ENCODE results near the gene BIN2.
A peak's percentile ranks its signal among the peaks of the same experiment; 100 is the strongest.
"Not testable (repeated sequence)": the region's sequence is repeated elsewhere in the genome, so short reads cannot be mapped to it uniquely, and the experiment has no call there.

The BIN2 gene

DNA sequence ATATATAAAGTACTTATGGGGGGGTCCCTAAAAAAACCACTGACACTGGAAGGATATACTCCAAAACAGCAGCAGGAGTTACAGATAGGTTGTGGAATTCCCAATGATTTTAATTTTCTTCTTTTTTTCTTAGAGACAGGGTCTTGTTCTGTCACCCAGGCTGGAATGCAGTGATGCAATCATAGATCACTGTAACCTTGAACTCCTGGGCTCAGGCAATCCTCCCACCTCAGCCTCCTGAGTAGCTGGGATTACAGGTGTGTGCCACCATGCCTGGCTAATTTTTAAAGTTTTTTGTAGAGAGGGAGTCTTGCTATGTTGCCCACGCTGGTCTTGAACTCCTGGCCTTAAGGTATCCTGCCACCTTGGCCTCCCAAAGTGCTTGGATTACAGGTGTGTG, 64.4 kb downstream of the BIN2 start:
- not testable (repeated sequence) for ATAC-seq, DNase-seq

GRCh38 chr12:51254536-51254935, 69.4 kb downstream of the BIN2 start:
- ATAC-seq, result no peak

DNA sequence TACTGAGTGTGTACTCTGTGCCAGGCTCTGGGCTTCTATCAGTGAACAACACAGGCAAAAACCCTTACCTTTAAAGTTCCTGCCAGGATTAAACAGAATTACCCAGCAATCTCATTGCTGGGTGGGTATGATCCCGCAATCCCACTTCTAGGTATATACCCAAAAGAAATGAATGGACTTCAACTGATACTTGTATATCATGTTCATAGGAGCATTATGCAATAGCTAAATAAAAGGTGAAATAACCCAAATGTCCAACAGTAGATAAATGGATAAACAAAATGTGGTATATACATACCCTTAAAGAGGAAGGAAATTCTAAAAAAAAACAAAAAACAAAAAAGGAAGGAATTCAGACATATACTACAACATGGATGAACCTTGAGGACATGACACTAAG, 70.7 kb downstream of the BIN2 start:
- no peak for DNase-seq
- ATAC-seq, result no peak

More at GRCh38 chr12:51254536-51254935, 69.4 kb downstream of the BIN2 start:
- no peak for DNase-seq

DNA sequence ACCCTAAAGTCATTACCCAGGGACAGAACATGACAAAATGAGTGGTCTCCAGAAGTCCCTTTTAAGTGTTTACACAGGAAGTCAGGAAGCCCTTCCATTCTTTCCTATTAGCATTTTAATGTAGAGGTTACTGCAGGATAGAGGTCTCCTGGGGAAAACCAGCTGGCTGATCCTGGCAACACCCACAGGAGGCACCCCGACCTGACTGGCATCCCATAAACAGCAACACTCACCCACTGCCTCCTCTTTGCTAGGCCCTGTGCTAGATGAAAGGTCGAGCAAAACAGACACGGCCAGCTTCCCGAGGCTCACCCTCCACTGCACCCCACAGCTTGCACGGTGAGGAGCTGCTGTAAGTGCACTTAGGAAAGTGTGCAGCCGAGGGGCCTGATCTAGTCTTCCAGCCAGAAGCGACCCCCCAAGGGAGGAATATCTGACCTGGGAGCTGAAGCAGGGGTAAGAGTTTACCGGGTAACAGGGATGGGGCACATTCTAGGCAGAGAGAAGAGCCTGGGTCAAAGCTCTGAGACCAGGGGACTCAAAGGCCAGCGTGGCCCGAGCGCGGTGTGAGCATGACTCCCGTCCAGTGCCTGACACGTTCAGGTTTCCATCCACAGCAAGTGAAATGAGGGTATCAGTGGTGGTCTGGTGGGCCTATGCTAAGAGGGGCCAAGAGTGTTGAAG, 76.3 kb downstream of the BIN2 start:
- no peak for DNase-seq

GRCh38 chr12:51246254-51246853, 77.6 kb downstream of the BIN2 start:
- DNase-seq (peak; percentile 30), ATAC-seq (peak; percentile 62)

More for the DNA sequence above, 76.3 kb downstream of the BIN2 start:
- peak; percentile 26 for ATAC-seq

- DNase-seq (no peak), ATAC-seq (no peak)
These were observed 78.3 kb downstream of the BIN2 start for GRCh38 chr12:51245476-51246253.

DNA sequence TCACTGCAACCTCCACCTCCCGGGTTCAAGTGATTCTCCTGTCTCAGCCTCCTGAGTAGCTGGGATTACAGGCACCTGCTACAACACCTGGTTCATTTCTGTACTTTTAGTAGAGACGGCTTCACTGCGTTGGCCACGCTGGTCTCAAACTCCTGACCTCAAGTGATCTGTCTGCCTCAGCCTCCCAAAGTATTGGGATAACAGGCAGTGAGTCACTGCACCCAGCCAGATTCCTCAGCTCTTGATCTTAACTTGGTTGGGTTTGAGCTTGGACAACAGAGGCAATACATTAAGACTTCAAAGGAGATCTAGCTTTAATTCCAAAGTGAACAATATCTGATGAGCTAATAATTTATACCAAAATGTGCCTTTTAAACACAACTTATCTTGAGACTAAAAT, 79.7 kb downstream of the BIN2 start:
- DNase-seq (no peak), ATAC-seq (no peak)

DNA sequence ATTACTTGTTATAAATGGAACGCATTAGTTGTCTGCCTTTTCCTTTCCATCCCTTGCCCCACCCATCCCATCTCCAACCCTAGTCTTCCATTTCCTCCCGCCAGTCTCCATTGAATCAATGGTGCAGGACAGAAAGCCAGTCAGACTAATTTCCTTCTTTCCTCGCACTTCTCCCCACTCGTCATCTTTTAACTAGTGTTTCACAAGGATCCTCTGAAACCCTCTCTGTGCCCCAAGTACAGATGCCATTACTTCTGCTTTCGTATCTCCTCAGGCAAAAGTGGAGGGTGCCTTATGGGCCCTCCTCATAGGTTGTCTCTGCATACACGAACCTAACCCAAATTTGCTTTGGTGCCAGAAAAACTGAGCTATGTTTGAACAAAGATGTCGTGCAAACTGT, 81.1 kb downstream of the BIN2 start:
- DNase-seq (no peak), ATAC-seq (no peak)

DNA sequence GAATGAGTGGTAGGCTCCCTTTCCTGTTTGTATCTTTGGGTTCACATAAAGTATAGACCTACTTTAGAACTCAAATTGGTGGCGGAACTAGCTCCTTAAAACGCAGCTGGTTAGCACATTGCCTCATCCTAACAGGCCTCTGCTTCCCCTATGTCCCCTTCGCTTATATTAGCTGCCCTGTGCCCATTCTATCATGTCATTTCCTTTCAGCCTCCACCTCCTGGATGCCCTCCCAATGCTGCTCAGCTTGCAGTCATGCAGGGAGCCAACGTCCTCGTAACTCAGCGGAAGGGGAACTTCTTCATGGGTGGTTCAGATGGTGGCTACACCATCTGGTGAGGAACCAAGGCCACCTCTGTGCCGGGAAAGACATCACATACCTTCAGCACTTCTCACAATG, 81.9 kb downstream of the BIN2 start:
- no peak for DNase-seq
- ATAC-seq, result no peak

DNA sequence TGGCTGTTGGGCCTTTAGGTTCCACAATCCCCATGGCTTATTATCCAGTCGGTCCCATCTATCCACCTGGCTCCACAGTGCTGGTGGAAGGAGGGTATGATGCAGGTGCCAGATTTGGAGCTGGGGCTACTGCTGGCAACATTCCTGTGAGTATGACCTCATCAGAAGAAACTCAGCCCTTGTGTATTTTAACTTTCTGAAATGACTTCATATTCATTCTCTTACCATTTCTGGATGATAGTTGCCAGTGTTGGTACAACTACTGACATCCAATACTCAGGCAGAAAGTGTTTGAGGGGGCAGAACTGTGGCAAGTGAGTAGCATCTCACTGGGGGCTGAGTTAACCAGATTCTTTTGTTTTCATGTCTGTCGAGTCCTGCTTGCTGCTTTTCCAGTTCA, 83.0 kb downstream of the BIN2 start:
- no peak for ATAC-seq
- no peak for DNase-seq

DNA sequence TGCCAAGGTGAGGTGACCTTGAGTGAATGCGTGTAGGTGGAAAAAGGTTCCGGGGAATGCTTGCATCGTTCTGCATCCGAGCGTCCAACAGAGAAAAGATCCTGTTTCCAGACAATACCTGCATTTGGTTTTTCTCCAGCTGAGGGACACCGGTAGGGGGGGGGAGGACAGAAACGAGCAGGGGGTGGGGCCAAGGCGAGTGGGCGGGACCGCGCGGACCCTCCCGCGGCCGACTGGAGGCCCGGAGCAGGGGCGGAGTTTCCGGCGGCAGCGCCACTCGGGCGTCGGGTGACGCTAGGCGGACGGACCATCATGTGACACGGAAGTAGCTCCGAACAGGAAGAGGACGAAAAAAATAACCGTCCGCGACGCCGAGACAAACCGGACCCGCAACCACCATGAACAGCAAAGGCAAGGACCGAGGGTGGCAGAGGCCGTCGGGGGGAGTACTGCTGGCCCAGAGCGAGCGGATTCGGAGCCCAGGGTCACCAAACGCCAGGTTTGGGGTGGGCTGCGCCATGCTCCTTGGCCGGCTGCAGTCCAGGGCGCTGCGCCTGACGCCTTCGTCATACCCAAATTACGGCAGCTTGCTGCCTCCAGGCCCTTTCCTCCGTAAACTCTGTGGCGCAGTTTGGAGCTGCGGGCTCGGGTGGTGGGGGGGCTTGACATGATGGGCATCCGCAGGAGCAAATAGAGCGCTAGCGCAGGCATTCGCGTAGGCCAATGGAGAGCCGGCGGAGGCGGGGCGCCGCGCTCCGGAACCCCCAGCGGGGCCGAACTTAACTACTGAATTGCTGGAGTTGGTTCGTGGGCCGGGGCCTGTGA, 85.3 kb downstream of the BIN2 start, which contains the start of gene DAZAP2:
DAZAP2 (plus strand) TSS at position 317 of the 825 bp plus-strand sequence; CDS start at position 399, 82 bp downstream.
- peak; percentile 95 for ATAC-seq
- peak; percentile 97 for DNase-seq

DNA sequence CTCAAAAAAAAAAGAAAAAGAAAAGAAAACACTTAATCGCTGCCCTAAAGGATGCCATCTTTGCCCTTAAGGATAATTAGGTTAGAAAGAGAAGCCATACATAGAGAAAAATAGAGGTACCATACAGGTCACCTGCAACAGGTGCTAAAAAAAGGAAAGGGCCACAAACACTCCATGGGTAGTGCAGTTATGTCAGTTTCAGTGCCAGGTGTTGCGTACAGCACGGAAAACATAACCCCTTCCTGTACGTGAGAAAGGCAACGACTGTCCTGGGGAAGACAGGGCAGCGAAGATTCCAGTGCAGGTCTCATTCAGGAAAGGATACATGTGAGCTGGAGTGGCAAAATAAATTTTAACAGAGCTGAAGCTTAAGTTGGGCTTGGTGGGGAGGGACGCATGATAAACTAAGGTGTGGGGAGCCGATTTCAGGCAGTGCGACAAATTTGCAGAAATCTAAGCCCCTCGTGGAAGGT, 85.9 kb downstream of the BIN2 start:
- no peak for DNase-seq

DNA sequence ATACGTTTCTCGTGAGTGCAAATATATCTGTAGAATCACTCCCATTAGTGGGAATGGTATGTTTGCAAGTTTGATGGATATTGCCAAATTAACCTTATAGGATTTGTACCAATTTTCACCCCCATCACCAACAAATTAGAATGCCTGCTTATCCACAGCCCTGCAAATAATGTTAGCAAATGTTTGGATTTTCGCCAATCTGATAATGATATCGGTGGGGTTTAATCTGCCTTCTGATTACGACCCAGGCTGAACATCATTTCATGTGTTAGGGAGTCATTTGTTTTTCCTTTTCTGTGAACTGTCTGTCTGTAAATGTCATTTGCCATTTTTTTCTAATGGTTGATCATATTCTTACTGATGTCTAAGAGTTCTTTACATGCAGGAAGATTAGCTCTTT, 89.4 kb downstream of the BIN2 start:
- DNase-seq (no peak), ATAC-seq (no peak)

More for the DNA sequence above, 85.9 kb downstream of the BIN2 start:
- no peak for ATAC-seq

DNA sequence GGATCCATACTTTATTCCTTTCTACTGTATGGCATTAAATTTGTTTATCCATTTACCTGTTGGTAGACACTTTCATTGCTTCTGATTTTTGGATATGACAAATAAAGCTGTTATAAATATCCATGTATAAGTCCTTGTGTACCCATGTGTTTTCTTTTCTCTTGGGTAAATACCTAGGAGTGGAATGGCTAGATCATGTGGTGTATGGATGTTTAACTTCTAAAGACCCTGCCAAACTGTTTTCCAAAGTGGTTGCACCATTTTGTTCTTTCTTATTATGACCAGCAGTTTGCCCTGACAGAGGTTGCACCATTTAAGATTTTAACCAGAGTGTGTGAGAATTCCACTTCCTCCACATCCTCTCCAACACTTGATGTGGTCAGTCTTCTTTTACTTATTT, 91.3 kb downstream of the BIN2 start:
- ATAC-seq (no peak), DNase-seq (no peak)
